ENCODE measurements around the gene RPS6KA1. TPM values are rescaled to one million over a fixed set of nuclear protein-coding genes. Genes with fewer than 3 reads are reported as not detected.

Gene RPS6KA1
- total RNA-seq, 6 experiments from 2014 or later, result 6.2 to 42.6 (median 20.9) TPM

GRCh38 chr1:26548841-26549240, 19.3 kb downstream of the RPS6KA1 start:
- no peaks in the 10 kb centered on the region for H3K4me1 ChIP-seq
- intact Hi-C loops (cut with DNase I), result no loop called here
- no peaks in the 10 kb centered on the region for H3K9me3 ChIP-seq
- no peak overlapping the region for H3K4me3 ChIP-seq
- DNase-seq (no peak), ATAC-seq (no peak)
- H3K36me3 ChIP-seq, result peaks cover 0 to 10% (median 2%) of the 10 kb centered on the region in 4 donors
- no peak overlapping the region for H3K27ac ChIP-seq
- TF ChIP-seq CTCF (IDR thresholded peaks at IDR 0.05), result no peak
- TF ChIP-seq POLR2A (IDR thresholded peaks at IDR 0.05), result no peak
- WGBS (ENCODE audit: insufficient coverage, low coverage, low lambda C conversion rate, missing lambda C conversion rate), result 88% methylated on average over 3 of the region's 3 CpGs
- H3K27me3 ChIP-seq, result no peaks in the 10 kb centered on the region

- Histone ChIP-seq H3K4me3 (no peak overlapping the region), H3K4me1 (no peaks in the 10 kb centered on the region), H3K9me3 (no peaks in the 10 kb centered on the region), H3K27ac (no peak overlapping the region), H3K36me3 (peaks cover 0 to 14% (median 2%) of the 10 kb centered on the region in 4 donors), H3K27me3 (no peaks in the 10 kb centered on the region)
- TF ChIP-seq POLR2A (IDR thresholded peaks at IDR 0.05) (no peak), CTCF (IDR thresholded peaks at IDR 0.05) (no peak)
- no CpG with 5 or more reads among the region's 3 CpGs for WGBS (ENCODE audit: insufficient coverage, low coverage, low lambda C conversion rate, missing lambda C conversion rate)
- ATAC-seq (no peak), DNase-seq (no peak)
- intact Hi-C loops (cut with DNase I), result no loop called here
These were observed 21.4 kb downstream of the RPS6KA1 start for GRCh38 chr1:26550946-26551345.

GRCh38 chr1:26552720-26553119, 23.2 kb downstream of the RPS6KA1 start:
- peaks cover 0 to 14% (median 0%) of the 10 kb centered on the region in 4 donors for H3K36me3 ChIP-seq
- no peak for ATAC-seq
- WGBS (ENCODE audit: insufficient coverage, low coverage, low lambda C conversion rate, missing lambda C conversion rate), result 93% methylated on average over 6 of the region's 6 CpGs

GRCh38 chr1:26553942-26554682, 24.6 kb downstream of the RPS6KA1 start:
- Histone ChIP-seq H3K9me3 (no peaks in the 10 kb centered on the region), H3K4me1 (no peaks in the 10 kb centered on the region), H3K36me3 (peaks cover 0 to 14% (median 0%) of the 10 kb centered on the region in 4 donors), H3K27ac (no peak overlapping the region), H3K27me3 (no peaks in the 10 kb centered on the region), H3K4me3 (no peak overlapping the region)
- TF ChIP-seq CTCF (IDR thresholded peaks at IDR 0.05) (no peak), POLR2A (IDR thresholded peaks at IDR 0.05) (no peak)
- DNase-seq (peak in 1 of 3 donors; percentile 31), ATAC-seq (peak in 1 of 4 donors; percentile 38)
- intact Hi-C loops (cut with DNase I), result no loop called here
- WGBS (ENCODE audit: insufficient coverage, low coverage, low lambda C conversion rate, missing lambda C conversion rate), result 79% methylated on average over 4 of the region's 14 CpGs

More at GRCh38 chr1:26552720-26553119, 23.2 kb downstream of the RPS6KA1 start:
- Histone ChIP-seq H3K4me1 (no peaks in the 10 kb centered on the region), H3K27ac (no peak overlapping the region), H3K9me3 (no peaks in the 10 kb centered on the region), H3K4me3 (no peak overlapping the region), H3K27me3 (no peaks in the 10 kb centered on the region)
- intact Hi-C loops (cut with DNase I), result no loop called here
- TF ChIP-seq CTCF (IDR thresholded peaks at IDR 0.05) (no peak), POLR2A (IDR thresholded peaks at IDR 0.05) (no peak)
- DNase-seq, result no peak

All from right lobe of liver (tissue), 6 donors.